RWPE2 (cell line): Measurements from ENCODE around the gene MEPCE.
A peak's percentile ranks its signal among the peaks of the same experiment; 100 is the strongest.

Experiments
- ATAC-seq: fragments of 200-7000 bp; cut with Tn5 transposase; 3 replicates; pipeline ENCODE4 v1.9.1; 2021; ENCODE audit warnings: low read depth
- DNase-seq: peaks from one replicate; pipeline ENCODE4 v3.0.0-alpha.2; 2020; ENCODE audit warnings: low spot score
- H3K27ac ChIP-seq: fragments of 450-650 bp; 2 replicates; pipeline ENCODE4 v1.5.1; 2017; ENCODE audit warnings: mild to moderate bottlenecking; ENCODE audit not compliant: poor library complexity, severe bottlenecking
- H3K27me3 ChIP-seq: fragments of 250-450 bp; sonication (Bioruptor Pico); 2 replicates; pipeline ENCODE4 v1.5.1; 2021; ENCODE audit warnings: mild to moderate bottlenecking, moderate library complexity; ENCODE audit not compliant: insufficient read depth, poor library complexity, severe bottlenecking
- H3K36me3 ChIP-seq: fragments of 250-450 bp; sonication (Bioruptor Pico); 2 replicates; pipeline ENCODE4 v1.5.1; 2020; ENCODE audit warnings: low read depth, mild to moderate bottlenecking, moderate library complexity
- H3K4me1 ChIP-seq: fragments of 250-450 bp; sonication (Bioruptor Pico); 2 replicates; pipeline ENCODE4 v1.5.1; 2021; ENCODE audit warnings: mild to moderate bottlenecking, moderate library complexity; ENCODE audit not compliant: insufficient read depth, poor library complexity, severe bottlenecking
- H3K4me3 ChIP-seq: fragments of 250-450 bp; sonication (Bioruptor Pico); 2 replicates; pipeline ENCODE4 v1.5.1; 2021; ENCODE audit warnings: mild to moderate bottlenecking, moderate library complexity; ENCODE audit not compliant: severe bottlenecking
- H3K9me3 ChIP-seq: fragments of 250-450 bp; sonication (Bioruptor Pico); 2 replicates; pipeline ENCODE4 v1.5.1; 2021; ENCODE audit warnings: mild to moderate bottlenecking, moderate library complexity; ENCODE audit not compliant: severe bottlenecking
- TF ChIP-seq, protein P1 (sequence below): fragments of 450-650 bp; IDR thresholded peaks from one replicate; pipeline ENCODE4 v1.5.1; 2017; ENCODE audit warnings: mild to moderate bottlenecking, moderate library complexity; ENCODE audit not compliant: poor library complexity, severe bottlenecking

Gene MEPCE

GRCh38 chr7:100475549-100475948, 45.9 kb downstream of the MEPCE start:
- no peaks in the 10 kb centered on the region for H3K27me3 ChIP-seq
- H3K36me3 ChIP-seq, result peaks cover 17% of the 10 kb centered on the region
- no peak overlapping the region for H3K27ac ChIP-seq
- no peaks in the 10 kb centered on the region for H3K9me3 ChIP-seq
- TF ChIP-seq, protein P1, sequence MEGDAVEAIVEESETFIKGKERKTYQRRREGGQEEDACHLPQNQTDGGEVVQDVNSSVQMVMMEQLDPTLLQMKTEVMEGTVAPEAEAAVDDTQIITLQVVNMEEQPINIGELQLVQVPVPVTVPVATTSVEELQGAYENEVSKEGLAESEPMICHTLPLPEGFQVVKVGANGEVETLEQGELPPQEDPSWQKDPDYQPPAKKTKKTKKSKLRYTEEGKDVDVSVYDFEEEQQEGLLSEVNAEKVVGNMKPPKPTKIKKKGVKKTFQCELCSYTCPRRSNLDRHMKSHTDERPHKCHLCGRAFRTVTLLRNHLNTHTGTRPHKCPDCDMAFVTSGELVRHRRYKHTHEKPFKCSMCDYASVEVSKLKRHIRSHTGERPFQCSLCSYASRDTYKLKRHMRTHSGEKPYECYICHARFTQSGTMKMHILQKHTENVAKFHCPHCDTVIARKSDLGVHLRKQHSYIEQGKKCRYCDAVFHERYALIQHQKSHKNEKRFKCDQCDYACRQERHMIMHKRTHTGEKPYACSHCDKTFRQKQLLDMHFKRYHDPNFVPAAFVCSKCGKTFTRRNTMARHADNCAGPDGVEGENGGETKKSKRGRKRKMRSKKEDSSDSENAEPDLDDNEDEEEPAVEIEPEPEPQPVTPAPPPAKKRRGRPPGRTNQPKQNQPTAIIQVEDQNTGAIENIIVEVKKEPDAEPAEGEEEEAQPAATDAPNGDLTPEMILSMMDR, result no peak
- DNase-seq (no peak), ATAC-seq (no peak)
- H3K4me3 ChIP-seq, result no peak overlapping the region
- H3K4me1 ChIP-seq, result no peaks in the 10 kb centered on the region

DNA sequence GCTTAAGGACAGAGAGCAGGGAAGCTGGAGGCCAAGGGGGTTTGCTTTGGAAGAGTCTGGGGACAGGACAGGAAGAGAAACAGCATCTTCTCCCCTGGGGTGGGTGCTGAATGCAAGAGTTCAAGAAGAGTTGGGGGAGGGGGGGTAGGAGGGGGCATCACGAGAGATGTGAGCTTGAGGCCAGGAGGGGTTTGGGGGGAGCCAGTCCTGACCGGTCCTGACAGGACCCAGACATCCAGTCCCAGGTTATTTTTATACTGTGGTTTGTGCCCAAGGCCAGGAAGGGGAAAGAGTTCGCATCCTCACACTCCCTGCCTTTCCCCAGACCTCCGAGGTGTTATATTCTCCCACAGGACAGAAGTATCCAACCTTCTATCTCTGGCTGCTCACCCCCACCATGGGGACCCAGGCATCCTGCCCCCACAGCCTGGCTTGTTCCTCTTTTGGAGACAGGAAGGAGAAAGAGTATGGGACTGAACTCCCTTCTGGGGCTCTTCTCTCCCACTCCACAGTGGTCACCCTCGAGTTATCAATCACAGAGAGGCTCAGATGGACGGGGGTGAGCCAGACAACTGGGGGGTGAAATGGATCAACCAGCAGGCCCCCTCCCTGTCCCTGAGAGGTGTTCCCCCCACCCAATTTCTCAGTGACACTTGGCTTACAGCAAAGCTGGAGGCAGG, 46.6 kb downstream of the MEPCE start:
- Histone ChIP-seq H3K4me1 (no peaks in the 10 kb centered on the region), H3K27ac (no peak overlapping the region), H3K4me3 (no peak overlapping the region), H3K36me3 (peaks cover 16% of the 10 kb centered on the region), H3K27me3 (no peaks in the 10 kb centered on the region), H3K9me3 (no peaks in the 10 kb centered on the region)
- ATAC-seq, result no peak
- TF ChIP-seq, protein P1, result no peak
- no peak for DNase-seq

DNA sequence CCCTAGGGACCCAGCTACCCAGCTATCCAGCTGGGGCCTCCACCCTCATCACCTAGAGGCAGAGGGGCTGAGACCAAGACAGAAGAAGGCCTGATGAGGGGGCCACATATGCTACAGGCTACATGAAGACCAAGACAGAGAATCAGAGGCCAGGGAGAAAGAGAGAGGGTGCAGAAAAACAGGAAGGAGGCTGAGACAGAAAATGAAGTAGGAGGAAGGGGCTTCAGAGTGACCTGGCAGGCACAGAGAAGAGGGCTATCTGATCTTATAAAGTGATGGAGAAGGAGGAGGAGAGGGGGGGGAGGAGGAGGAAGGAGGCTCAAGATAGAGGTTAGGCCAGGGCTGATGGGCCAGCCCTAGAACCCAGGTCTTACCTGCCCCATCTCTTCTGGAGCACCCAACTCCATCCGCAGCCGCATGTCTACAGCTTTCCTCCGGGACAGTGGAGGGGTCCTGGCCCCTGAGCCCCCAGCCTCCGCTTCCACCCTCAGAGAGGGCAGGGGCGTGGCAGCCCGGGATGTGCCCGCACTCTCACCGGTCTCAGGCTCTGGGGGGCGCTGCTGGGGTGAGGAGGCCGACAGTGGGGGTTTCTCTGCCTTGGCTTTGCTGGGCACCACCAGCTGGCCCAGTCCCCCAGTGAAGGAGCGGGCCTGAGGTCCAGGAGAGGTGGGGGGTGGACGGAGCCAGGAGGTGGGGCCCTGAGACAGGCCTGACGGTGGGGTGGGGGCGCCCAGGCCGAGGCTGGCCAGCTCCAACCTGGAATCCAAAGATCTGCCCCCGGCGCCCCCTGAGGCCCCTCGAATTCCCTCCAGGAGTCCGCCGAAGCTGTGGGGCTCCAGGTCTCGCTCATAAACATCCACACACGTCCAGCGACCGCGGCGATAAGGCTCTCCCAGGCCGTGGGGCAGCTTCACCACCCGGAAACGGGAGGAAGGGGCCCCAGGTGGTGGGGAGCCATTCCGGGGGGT, 47.6 kb downstream of the MEPCE start:
- ATAC-seq, result no peak
- Histone ChIP-seq H3K4me1 (no peaks in the 10 kb centered on the region), H3K27ac (peak overlapping the region; percentile 64), H3K9me3 (no peaks in the 10 kb centered on the region), H3K36me3 (peaks cover 16% of the 10 kb centered on the region), H3K4me3 (peak overlapping the region; percentile 84), H3K27me3 (no peaks in the 10 kb centered on the region)
- no peak for DNase-seq
- TF ChIP-seq, protein P1, result peak; percentile 37

DNA sequence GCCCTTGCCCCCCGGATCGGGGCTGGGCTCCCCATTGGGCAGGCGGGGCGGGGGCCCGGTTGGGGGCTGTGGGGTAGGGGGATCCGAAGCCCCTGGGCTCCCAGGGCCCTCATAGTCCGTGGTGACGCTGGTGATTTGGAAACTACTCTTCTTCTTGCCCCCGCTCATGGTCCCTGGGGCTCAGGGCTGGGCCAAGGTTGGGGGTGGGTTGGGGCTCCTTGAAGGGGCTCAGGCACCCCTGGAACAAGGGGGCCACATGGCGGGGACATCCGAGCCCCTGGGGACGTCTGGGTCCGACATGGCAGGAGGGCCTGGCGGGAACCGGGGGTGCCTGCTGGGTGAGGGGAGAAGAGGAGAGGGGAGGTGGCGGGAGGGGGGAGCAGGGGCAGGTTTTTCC, 48.2 kb downstream of the MEPCE start:
- DNase-seq, result no peak
- Histone ChIP-seq H3K9me3 (no peaks in the 10 kb centered on the region), H3K27ac (peak overlapping the region; percentile 64), H3K36me3 (peaks cover 16% of the 10 kb centered on the region), H3K4me3 (peak overlapping the region; percentile 84), H3K27me3 (no peaks in the 10 kb centered on the region), H3K4me1 (no peaks in the 10 kb centered on the region)
- TF ChIP-seq, protein P1, result peak; percentile 1
- no peak for ATAC-seq
